Tibial nerve (tissue), 4 donors: ENCODE data around the gene CREM.

ENCODE experiments used
- EP300 ChIP-seq, 2 donors: sonication (generic); formaldehyde crosslinking; IDR thresholded peaks; one replicate each; pipeline ENCODE4 v1.6.1; 2017; ENCODE audit warnings: antibody characterized with exemption in 2 of 2, mild to moderate bottlenecking in 1 of 2
- POLR2A ChIP-seq, 2 donors: fragments of 450-650 bp; IDR thresholded peaks; one replicate each; pipeline ENCODE4 v1.6.1; 2017; ENCODE audit warnings: antibody characterized with exemption in 2 of 2, mild to moderate bottlenecking in 2 of 2, moderate library complexity in 2 of 2
- TF ChIP-seq, protein P1 (sequence below), 5 experiments: fragments of 200-600 bp in 3 of 5; fragments of 450-650 bp in 2 of 5; sonication (generic) in 3 of 5; IDR thresholded peaks; one replicate each; pipeline ENCODE4 v1.5.1; 2016 to 2019; ENCODE audit warnings: antibody characterized with exemption in 5 of 5, mild to moderate bottlenecking in 3 of 5, moderate library complexity in 2 of 5

DNA sequence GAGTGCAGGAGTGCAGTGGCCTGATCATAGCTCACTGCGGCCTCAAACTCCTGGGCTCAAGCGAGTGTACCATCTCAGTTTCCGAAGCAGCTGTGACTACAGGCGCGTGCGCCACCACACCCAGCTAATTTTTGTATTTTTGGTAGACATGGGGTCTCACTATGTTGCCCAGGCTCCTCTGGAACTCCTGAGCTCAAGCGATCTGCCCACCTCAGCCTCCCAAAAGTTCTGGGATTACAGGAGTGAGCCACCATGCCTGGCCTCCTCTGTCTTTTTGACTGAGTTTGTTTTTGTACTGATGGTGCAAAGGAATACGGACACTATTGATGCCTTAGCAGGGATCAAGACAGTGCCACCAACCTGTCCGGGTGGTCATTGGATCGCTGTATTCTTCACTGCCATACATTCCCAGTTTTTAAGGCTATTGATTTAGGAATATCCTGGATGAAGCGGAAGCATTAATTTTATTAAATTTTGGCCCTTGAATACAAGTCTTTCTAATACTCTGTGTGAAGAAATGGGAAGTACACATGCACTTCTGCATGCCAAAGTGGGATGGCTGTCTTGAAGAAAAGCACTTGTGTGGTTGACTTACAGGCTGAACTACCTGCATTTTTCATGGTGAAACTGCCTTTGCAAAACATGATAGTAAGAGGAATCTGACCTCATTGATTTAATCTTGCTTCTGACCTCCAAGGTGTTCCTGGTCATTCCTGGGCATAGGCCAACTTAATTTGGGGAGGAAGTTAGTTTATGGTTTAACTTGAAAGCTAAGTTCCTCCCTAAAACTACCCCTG lies 34.5 kb upstream of the CREM start:
- TF ChIP-seq, protein P1, sequence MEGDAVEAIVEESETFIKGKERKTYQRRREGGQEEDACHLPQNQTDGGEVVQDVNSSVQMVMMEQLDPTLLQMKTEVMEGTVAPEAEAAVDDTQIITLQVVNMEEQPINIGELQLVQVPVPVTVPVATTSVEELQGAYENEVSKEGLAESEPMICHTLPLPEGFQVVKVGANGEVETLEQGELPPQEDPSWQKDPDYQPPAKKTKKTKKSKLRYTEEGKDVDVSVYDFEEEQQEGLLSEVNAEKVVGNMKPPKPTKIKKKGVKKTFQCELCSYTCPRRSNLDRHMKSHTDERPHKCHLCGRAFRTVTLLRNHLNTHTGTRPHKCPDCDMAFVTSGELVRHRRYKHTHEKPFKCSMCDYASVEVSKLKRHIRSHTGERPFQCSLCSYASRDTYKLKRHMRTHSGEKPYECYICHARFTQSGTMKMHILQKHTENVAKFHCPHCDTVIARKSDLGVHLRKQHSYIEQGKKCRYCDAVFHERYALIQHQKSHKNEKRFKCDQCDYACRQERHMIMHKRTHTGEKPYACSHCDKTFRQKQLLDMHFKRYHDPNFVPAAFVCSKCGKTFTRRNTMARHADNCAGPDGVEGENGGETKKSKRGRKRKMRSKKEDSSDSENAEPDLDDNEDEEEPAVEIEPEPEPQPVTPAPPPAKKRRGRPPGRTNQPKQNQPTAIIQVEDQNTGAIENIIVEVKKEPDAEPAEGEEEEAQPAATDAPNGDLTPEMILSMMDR (IDR thresholded peaks at IDR 0.05) = no peak
- TF ChIP-seq POLR2A (IDR thresholded peaks at IDR 0.05) (no peak), EP300 (IDR thresholded peaks at IDR 0.05) (no peak)
